Gastroesophageal sphincter (tissue), 3 donors: ENCODE results near the gene PDE4A.
"Not testable (repeated sequence)": the region's sequence is repeated elsewhere in the genome, so short reads cannot be mapped to it uniquely, and the experiment has no call there.

Source experiments
- CTCF ChIP-seq, 4 experiments: fragments of 200-600 bp in 2 of 4; fragments of 450-650 bp in 2 of 4; sonication (generic) in 1 of 4; IDR thresholded peaks; one replicate each; pipeline ENCODE4 v1.5.1; 2017 to 2019; ENCODE audit warnings: antibody characterized with exemption in 4 of 4, mild to moderate bottlenecking in 2 of 4, moderate library complexity in 2 of 4
- EP300 ChIP-seq: sonication (generic); formaldehyde crosslinking; IDR thresholded peaks from one replicate; pipeline ENCODE4 v1.6.1; 2017; ENCODE audit warnings: antibody characterized with exemption, mild to moderate bottlenecking
- POLR2A ChIP-seq, 2 donors: fragments of 450-650 bp; IDR thresholded peaks; one replicate each; pipeline ENCODE4 v1.6.1; 2017; ENCODE audit warnings: antibody characterized with exemption in 2 of 2, mild to moderate bottlenecking in 2 of 2, moderate library complexity in 1 of 2

GRCh38 chr19:10411224-10411623 is 9.1 kb upstream of the PDE4A start:
- TF ChIP-seq POLR2A (IDR thresholded peaks at IDR 0.05); EP300; CTCF (IDR thresholded peaks at IDR 0.05): not testable (repeated sequence)
